ENCODE measurements around the gene IQGAP3. TPM values are rescaled to one million over a fixed set of nuclear protein-coding genes. Genes with fewer than 3 reads are reported as not detected.

IQGAP3 gene
- total and polyA plus RNA-seq, 11 donors = 0.09 to 5.1 (median 0.25) TPM

GRCh38 chr1:156560585-156561163 is 11.7 kb downstream of the IQGAP3 start:
- intact Hi-C loops (cut with DNase I) = loop anchor here in 1 of 10 donors (10.0 kb wide), 1 partner anchor 46 kb away; no protein-coding TSS in a partner anchor
- WGBS, 4 donors = 67 to 73% (median 71%) methylated on average over 5 of the region's 5 CpGs

GRCh38 chr1:156559797-156560385 is 12.5 kb downstream of the IQGAP3 start:
- H3K36me3 ChIP-seq = no peaks in the 10 kb centered on the region
- no peak overlapping the region for H3K4me3 ChIP-seq
- intact Hi-C loops (cut with DNase I) = loop anchor here in 1 of 10 donors (10.0 kb wide), 1 partner anchor 45 kb away; no protein-coding TSS in a partner anchor
- ATAC-seq (no peak), DNase-seq (no peak)
- no peak for TF ChIP-seq POLR2A (IDR thresholded peaks at IDR 0.05)
- TF ChIP-seq CTCF (IDR thresholded peaks at IDR 0.05) = no peak
- no peak overlapping the region for H3K27ac ChIP-seq
- WGBS, 4 donors = 73 to 77% (median 75%) methylated on average over 5 of the region's 5 CpGs
- H3K27me3 ChIP-seq = no peaks in the 10 kb centered on the region
- no peaks in the 10 kb centered on the region for H3K9me3 ChIP-seq
- peaks cover 0 to 4% (median 0%) of the 10 kb centered on the region in 12 donors for H3K4me1 ChIP-seq

More at GRCh38 chr1:156560585-156561163, 11.7 kb downstream of the IQGAP3 start:
- H3K4me1 ChIP-seq = peaks cover 0 to 4% (median 0%) of the 10 kb centered on the region in 12 donors
- H3K27ac ChIP-seq = no peak overlapping the region
- ATAC-seq (peak in 2 of 4 donors; percentile 42 to 55), DNase-seq (peak in 1 of 5 donors; percentile 34)
- no peak overlapping the region for H3K4me3 ChIP-seq
- TF ChIP-seq POLR2A (IDR thresholded peaks at IDR 0.05) (no peak), CTCF (IDR thresholded peaks at IDR 0.05) (no peak)
- H3K9me3 ChIP-seq = no peaks in the 10 kb centered on the region
- H3K36me3 ChIP-seq = no peaks in the 10 kb centered on the region
- H3K27me3 ChIP-seq = no peaks in the 10 kb centered on the region

GRCh38 chr1:156559086-156559796 is 13.1 kb downstream of the IQGAP3 start:
- DNase-seq (no peak), ATAC-seq (no peak)
- no peak for TF ChIP-seq POLR2A (IDR thresholded peaks at IDR 0.05)
- no peak for TF ChIP-seq CTCF (IDR thresholded peaks at IDR 0.05)
- Histone ChIP-seq H3K36me3 (no peaks in the 10 kb centered on the region), H3K4me1 (peaks cover 0 to 6% (median 0%) of the 10 kb centered on the region in 12 donors), H3K27ac (no peak overlapping the region), H3K9me3 (no peaks in the 10 kb centered on the region), H3K27me3 (no peaks in the 10 kb centered on the region), H3K4me3 (no peak overlapping the region)
- 81 to 87% (median 82%) methylated on average over 6 to 7 of the region's 8 CpGs for WGBS, 4 donors
- intact Hi-C loops (cut with DNase I) = no loop called here

GRCh38 chr1:156556354-156556753 is 16.0 kb downstream of the IQGAP3 start:
- Histone ChIP-seq H3K27me3 (no peaks in the 10 kb centered on the region), H3K36me3 (no peaks in the 10 kb centered on the region), H3K4me1 (peaks cover 0 to 28% (median 0%) of the 10 kb centered on the region in 12 donors), H3K4me3 (no peak overlapping the region), H3K27ac (no peak overlapping the region), H3K9me3 (no peaks in the 10 kb centered on the region)
- DNase-seq (no peak), ATAC-seq (no peak)
- TF ChIP-seq POLR2A (IDR thresholded peaks at IDR 0.05) (no peak), CTCF (IDR thresholded peaks at IDR 0.05) (no peak)
- intact Hi-C loops (cut with DNase I) = no loop called here
- 83 to 85% (median 85%) methylated on average over 9 of the region's 9 CpGs for WGBS, 4 donors
